ENCODE data around the gene AKR7A2. TPM values are rescaled to one million over a fixed set of nuclear protein-coding genes. Genes with fewer than 3 reads are reported as not detected.

The AKR7A2 gene
- total RNA-seq: 61.3 and 70.8 TPM in 2 replicates

DNA sequence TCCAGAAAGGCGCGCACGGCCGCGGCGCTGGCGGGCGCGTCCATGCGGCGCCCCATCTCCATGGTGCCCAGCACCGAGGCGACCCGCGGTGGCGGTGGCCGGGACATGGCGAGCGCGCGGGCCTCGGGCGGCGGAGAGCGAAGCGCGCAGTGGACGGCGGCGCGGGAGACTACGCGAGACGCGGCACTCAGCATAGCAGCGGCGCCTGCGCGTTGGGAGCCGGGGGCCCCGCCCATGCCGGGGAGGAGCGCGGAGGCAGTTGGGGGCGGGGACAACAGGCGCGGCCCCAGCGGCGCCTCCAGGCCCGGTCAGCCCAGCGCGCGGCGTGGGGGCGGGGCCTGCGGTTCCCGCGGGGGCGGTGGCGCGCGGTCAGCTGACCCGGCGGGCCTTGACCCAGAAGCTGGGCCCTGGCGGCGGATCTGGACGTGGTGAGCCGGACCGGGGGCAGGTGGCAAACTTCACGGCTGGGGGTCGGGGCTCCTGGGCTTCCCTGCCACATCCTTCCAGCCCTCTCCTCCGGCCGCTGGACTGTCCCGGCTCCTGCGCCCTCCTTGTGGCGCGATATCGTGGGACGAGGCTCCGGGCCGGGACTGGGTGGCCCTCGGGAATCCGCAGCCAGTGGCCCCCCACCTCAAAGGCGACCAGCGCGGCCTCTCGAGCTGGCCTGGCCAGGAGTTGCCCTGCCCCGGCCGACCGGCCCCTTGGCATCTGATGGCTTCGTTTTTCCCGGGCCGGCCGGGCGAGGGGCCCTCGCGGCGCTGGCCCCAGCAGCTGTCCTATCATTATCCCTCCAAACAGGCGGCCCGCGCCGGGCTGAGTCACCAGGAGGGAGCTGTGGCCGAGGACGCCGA is at the start of gene AKR7A2, which contains the start of gene SLC66A1:
AKR7A2 (minus strand) TSS at position 214 of the 851 bp plus-strand sequence; CDS start at position 194, 20 bp downstream.
SLC66A1 (plus strand) TSS at position 396 of the 851 bp plus-strand sequence. CDS start 5,352 bp downstream, outside the sequence.

DNA sequence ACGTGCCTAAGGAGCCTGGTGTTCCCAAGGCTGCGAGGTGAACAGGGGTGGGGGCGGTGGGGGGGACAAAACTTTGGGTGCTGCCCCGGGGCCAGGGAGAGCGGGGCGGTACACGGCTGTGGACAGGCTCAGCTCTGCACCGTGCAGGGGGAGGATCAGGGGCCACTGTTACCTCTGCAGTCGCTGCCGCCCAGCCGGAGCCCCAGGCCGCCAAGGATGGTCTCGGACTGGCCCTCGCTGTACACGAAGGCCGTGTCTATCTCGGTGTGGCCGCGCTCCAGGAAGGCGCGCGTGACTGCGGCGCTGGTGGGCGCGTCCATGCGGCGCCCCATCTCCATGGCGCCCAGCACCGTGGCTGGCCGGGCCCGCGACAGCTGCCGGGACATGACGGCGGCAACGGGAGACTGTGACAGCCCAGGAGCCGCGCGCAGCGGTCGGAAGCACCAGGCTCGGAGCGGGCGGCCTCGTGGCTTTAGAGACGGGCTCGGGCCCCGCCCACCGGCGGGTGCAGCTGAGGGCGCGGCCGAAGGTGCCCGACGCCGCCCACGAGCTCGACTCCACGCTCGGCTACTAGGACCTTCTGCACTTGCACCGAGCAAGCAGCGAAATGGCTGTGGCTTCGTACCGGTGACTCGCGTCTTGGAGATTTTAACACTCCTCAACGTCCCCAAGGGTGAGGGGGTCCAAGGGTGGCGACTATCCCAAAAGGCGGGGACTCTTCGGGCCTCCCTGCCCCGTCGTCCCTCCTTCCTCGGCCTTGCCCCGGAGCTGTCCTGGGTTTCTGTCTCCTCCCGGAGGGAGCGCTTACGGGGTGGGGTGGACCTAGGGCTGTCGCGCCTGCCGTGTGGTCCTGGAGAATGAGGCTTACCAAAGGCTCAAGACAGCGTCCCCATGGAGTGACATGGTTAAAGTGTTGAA is 23.4 kb downstream of the AKR7A2 start, which contains the start of gene AKR7A3:
AKR7A3 (minus strand) TSS at position 447 of the 918 bp plus-strand sequence; CDS start at position 386, 61 bp downstream.

Other genes with a start within 250 kb of the AKR7A2 start
- 169 and 193 TPM in 2 replicates for gene UBR4, start 101.9 kb downstream of the AKR7A2 start, total RNA-seq
- 141 and 191 TPM in 2 replicates for gene EMC1, start 60.6 kb downstream of the AKR7A2 start, total RNA-seq
- 14.7 and 16.3 TPM in 2 replicates for gene MRTO4, start 60.3 kb downstream of the AKR7A2 start, total RNA-seq
- 0.33 and 0.59 TPM in 2 replicates for gene AKR7A3, start 23.4 kb downstream of the AKR7A2 start, total RNA-seq
- gene SLC66A1, start 182 bp upstream of the AKR7A2 start, total RNA-seq: 15.9 and 31.2 TPM in 2 replicates
- 143 and 157 TPM in 2 replicates for gene CAPZB, start 173.4 kb upstream of the AKR7A2 start, total RNA-seq

Measured in smooth muscle cell of the pulmonary artery (primary cell).